Activated naive CD8-positive, alpha-beta T cell treated with anti-CD3 and anti-CD28 coated beads, Interleukin-2, amount 50 U/mL, for 16 hours (primary cell): ENCODE results near the gene NSUN2.

Source experiments
- DNase-seq: peaks from one replicate; pipeline ENCODE4 v3.0.0-alpha.2; 2020; ENCODE audit warnings: low read depth, low spot score

NSUN2 gene

GRCh38 chr5:6557807-6558575, 74.9 kb downstream of the NSUN2 start:
- no peak for DNase-seq

- DNase-seq = no peak
Observed at GRCh38 chr5:6556802-6557102, 76.1 kb downstream of the NSUN2 start.

GRCh38 chr5:6556089-6556801, 76.6 kb downstream of the NSUN2 start:
- no peak for DNase-seq

DNA sequence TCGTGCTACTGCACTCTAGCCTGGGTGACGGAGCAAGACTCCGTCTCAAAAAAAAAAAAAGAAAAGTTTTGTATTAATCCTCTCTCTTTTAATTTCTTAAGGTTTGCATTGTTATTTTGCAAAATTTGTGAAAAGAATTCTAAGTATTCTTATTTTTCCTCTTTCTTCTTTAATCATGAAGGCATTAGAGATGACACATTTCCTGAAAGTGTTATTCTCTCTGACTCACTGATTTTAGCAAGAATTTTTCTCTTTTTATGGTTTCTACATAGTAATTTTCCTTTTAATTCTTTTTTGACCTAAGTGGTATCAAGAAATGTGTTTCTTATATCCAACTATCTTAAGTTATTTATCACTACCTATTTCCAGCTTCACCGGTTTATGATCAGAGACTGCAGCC, 78.0 kb downstream of the NSUN2 start:
- no peak for DNase-seq

DNA sequence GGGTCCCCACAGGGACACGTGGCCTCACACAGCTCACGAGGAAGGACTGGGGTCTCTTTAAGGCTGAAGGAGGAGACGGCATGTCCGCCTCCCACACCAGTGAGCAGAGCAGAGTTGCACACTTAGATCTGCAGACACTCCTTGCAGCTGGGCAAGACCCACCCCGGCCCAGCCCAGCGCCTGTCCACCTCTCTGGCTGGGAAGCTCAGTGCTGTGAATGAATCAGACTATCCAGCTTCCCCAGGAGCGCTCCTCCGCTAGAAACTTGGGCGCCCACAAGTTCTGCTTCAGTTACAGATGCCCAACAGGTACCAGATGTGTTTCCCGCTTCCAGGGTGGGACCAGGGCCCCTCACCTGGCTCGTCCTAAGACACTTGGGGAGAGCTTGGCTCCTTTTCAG, 78.9 kb downstream of the NSUN2 start:
- DNase-seq = no peak

DNA sequence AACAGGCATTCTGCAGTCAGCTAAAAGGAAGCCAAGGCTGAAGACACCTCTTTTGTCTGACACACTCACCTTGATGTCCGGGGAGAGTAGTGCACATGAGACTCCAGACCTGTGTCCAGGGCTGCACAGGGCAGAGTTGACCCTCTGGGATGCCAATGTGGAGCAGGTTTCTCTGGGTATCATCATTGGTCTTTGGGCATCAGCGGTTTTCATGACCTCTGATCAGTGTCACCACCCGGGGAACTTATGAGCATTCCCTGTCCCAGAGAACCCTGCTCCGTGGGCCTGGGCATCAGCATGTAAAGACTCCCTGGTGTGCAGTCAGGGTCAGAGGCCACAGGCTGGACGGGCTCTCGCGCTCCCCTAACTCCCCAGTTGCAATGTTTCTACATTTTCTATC, 80.2 kb downstream of the NSUN2 start:
- DNase-seq = no peak

- no peak for DNase-seq
Observed at GRCh38 chr5:6551955-6552313, 80.9 kb downstream of the NSUN2 start.

GRCh38 chr5:6551287-6551954, 81.4 kb downstream of the NSUN2 start:
- no peak for DNase-seq

DNA sequence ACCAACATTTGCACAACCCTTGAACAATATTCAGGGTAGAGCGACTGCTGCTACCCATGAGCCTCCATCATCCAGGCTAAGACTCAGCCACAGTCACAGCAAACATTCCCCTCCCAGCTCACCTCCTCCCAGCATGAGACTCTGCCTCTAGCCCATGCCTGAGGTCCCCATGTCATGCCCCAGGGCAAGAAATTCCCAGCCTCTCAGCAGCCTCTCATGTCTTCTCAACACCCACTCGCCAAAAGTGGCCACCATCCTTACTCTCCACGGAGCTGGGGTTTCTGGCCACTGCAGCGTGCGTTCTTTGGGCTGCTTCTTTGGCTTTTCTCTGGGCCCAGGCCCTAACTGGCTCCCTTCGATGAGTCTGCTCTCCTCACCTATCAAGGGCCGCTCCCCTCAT, 82.2 kb downstream of the NSUN2 start:
- no peak for DNase-seq
